GM12878 (cell line): ENCODE data around the gene PDGFD. TPM values are rescaled to one million over a fixed set of nuclear protein-coding genes. Genes with fewer than 3 reads are reported as not detected.

Experiments used
- ATAC-seq: fragments of 200-7000 bp; cut with Tn5 transposase; 3 replicates; pipeline ENCODE4 v1.9.1; 2020; ENCODE audit warnings: mild to moderate bottlenecking, moderate library complexity
- BruUV-seq: library from RNA; stranded (reverse); fragments of 400-500 nt; replicated peaks from 2 replicates; lab custom pipeline; 2021; lab: Mats Ljungman, UMichigan
- CTCF ChIA-PET: fragments of 300-600 bp; sonication (Branson Sonifier 250); formaldehyde crosslinking; extraction: SDS; loops from one replicate; lab custom pipeline; 2021; ENCODE audit warnings: inconsistent platforms; lab: Yijun Ruan, JAX
- POLR2A ChIA-PET: fragments of 350-600 bp; formaldehyde crosslinking; extraction: SDS; loops from one replicate; lab custom pipeline; 2021; ENCODE audit warnings: inconsistent platforms; lab: Charles Lee
- RAD21 ChIA-PET: fragments of 300-600 bp; sonication (Branson Sonifier 250); formaldehyde crosslinking; loops from one replicate; lab custom pipeline; 2023; ENCODE audit warnings: antibody characterized with exemption; ENCODE audit not compliant: unreplicated experiment; lab: Charles Lee
- SMC1A ChIA-PET: fragments of 300-600 bp; sonication (Branson Sonifier 250); formaldehyde crosslinking; loops from one replicate; lab custom pipeline; 2023; ENCODE audit not compliant: unreplicated experiment, uncharacterized antibody; lab: Charles Lee
- DNase-seq: peaks from one replicate; pipeline ENCODE4 v3.0.0-alpha.2; 2011; ENCODE audit warnings: low read depth, low spot score
- FAIRE-seq: peaks from 3 replicates; lab custom pipeline; 2011; peaks lifted over from hg19 to GRCh38; lab: Jason Lieb, UNC
- H2AFZ ChIP-seq: 2 replicates; pipeline ENCODE4 v1.6.0; 2011; ENCODE audit warnings: low read depth, low read length, control low read depth; ENCODE audit not compliant: control insufficient read depth
- H3K27ac ChIP-seq: 2 replicates; pipeline ENCODE4 v1.5.1; 2011; ENCODE audit warnings: control low read depth; ENCODE audit not compliant: control insufficient read depth, insufficient read depth
- H3K27me3 ChIP-seq, 2 experiments: replicated peaks in 1 of 2; 2 replicates each; pipeline versions ENCODE4 v1.6.0 to v1.6.1; 2011; ENCODE audit warnings: low read length in 1 of 2; ENCODE audit not compliant: control insufficient read depth in 2 of 2, insufficient read depth in 2 of 2
- H3K36me3 ChIP-seq, 2 experiments: 2 replicates each; pipeline ENCODE4 v1.5.1; 2011; ENCODE audit warnings: low read length in 1 of 2; ENCODE audit not compliant: control insufficient read depth in 2 of 2, insufficient read depth in 2 of 2
- H3K4me1 ChIP-seq: 2 replicates; pipeline ENCODE4 v1.6.1; 2011; ENCODE audit warnings: mild to moderate bottlenecking, low read length, moderate library complexity, mixed read lengths; ENCODE audit not compliant: control insufficient read depth, insufficient read depth
- H3K4me2 ChIP-seq: 2 replicates; pipeline ENCODE4 v1.6.0; 2011; ENCODE audit warnings: control low read depth; ENCODE audit not compliant: control insufficient read depth, insufficient read depth
- H3K4me3 ChIP-seq: fragments of 200-600 bp; sonication (generic); 2 replicates; pipeline ENCODE4 v1.5.1; 2016
- H3K79me2 ChIP-seq: 2 replicates; pipeline ENCODE4 v1.6.0; 2011; ENCODE audit warnings: low read length; ENCODE audit not compliant: control insufficient read depth, insufficient read depth
- H3K9ac ChIP-seq: 2 replicates; pipeline ENCODE4 v1.8.0; 2011; ENCODE audit warnings: low read length, control low read depth, mixed read lengths; ENCODE audit not compliant: control insufficient read depth, insufficient read depth
- H3K9me3 ChIP-seq: replicated peaks from 3 replicates; pipeline ENCODE4 v1.5.1; 2011; ENCODE audit warnings: mild to moderate bottlenecking, low read length; ENCODE audit not compliant: control insufficient read depth, insufficient read depth
- H4K20me1 ChIP-seq: 2 replicates; pipeline ENCODE4 v1.6.0; 2011; ENCODE audit not compliant: control insufficient read depth, insufficient read depth
- ATF7 ChIP-seq: fragments of 450-650 bp; IDR thresholded peaks from 2 replicates; pipeline ENCODE4 v1.6.1; 2016; ENCODE audit warnings: low read depth, mild to moderate bottlenecking
- BCL11A ChIP-seq: IDR thresholded peaks from 2 replicates; pipeline ENCODE4 v1.6.1; 2011; ENCODE audit warnings: low read depth, low read length
- CBFB ChIP-seq: IDR thresholded peaks from 2 replicates; pipeline ENCODE4 v1.6.1; 2016; ENCODE audit warnings: antibody characterized with exemption, low read depth
- E4F1 ChIP-seq: fragments of 450-650 bp; IDR thresholded peaks from 2 replicates; pipeline ENCODE4 v1.6.1; 2018; ENCODE audit warnings: borderline replicate concordance, mild to moderate bottlenecking; ENCODE audit not compliant: partially characterized antibody
- EGR1 ChIP-seq, 2 experiments: IDR thresholded peaks; 1 replicate in 1 of 2; 2 replicates in 1 of 2; pipeline ENCODE4 v1.6.1; 2011 to 2012; ENCODE audit warnings: low read depth in 2 of 2, low read length in 2 of 2, borderline replicate concordance in 1 of 2, mild to moderate bottlenecking in 1 of 2, moderate library complexity in 1 of 2
- IRF3 ChIP-seq: fragments of 450-650 bp; IDR thresholded peaks from 2 replicates; pipeline ENCODE4 v1.6.1; 2014; ENCODE audit warnings: mild to moderate bottlenecking
- JUND ChIP-seq: IDR thresholded peaks from 2 replicates; pipeline ENCODE4 v1.6.1; 2012; ENCODE audit warnings: low read depth, mild to moderate bottlenecking, low read length, improper control_type of control experiment, moderate library complexity
- KLF5 ChIP-seq: fragments of 450-650 bp; IDR thresholded peaks from 2 replicates; pipeline ENCODE4 v1.6.1; 2014; ENCODE audit warnings: mild to moderate bottlenecking; ENCODE audit not compliant: partially characterized antibody
- MYC ChIP-seq: IDR thresholded peaks from 2 replicates; pipeline ENCODE4 v1.6.1; 2011; ENCODE audit warnings: mild to moderate bottlenecking, low read length, moderate library complexity, inconsistent platforms; ENCODE audit not compliant: insufficient read depth, insufficient replicate concordance, insufficient read length, severe bottlenecking
- NR2C2 ChIP-seq: IDR thresholded peaks from 2 replicates; pipeline ENCODE4 v1.6.1; 2011; ENCODE audit warnings: borderline replicate concordance, low read depth; ENCODE audit not compliant: control insufficient read depth, insufficient read length
- PAX8 ChIP-seq: fragments of 450-650 bp; IDR thresholded peaks from 2 replicates; pipeline ENCODE4 v1.6.1; 2017; ENCODE audit warnings: mild to moderate bottlenecking, moderate library complexity
- RB1 ChIP-seq: fragments of 450-650 bp; formaldehyde crosslinking; IDR thresholded peaks from 2 replicates; pipeline ENCODE4 v1.6.1; 2017; ENCODE audit warnings: mild to moderate bottlenecking, borderline replicate concordance
- RUNX3 ChIP-seq: IDR thresholded peaks from 2 replicates; pipeline ENCODE4 v1.6.1; 2012; ENCODE audit warnings: low read length, inconsistent platforms
- SMAD1 ChIP-seq: fragments of 450-650 bp; IDR thresholded peaks from 2 replicates; pipeline ENCODE4 v1.6.1; 2018; ENCODE audit warnings: mild to moderate bottlenecking, low read depth; ENCODE audit not compliant: partially characterized antibody
- SUPT20H ChIP-seq: IDR thresholded peaks from 2 replicates; pipeline ENCODE4 v1.6.1; 2011; ENCODE audit warnings: low read depth, mild to moderate bottlenecking, low read length, moderate library complexity, borderline replicate concordance; ENCODE audit not compliant: control insufficient read depth
- ZNF24 ChIP-seq: fragments of 450-650 bp; IDR thresholded peaks from 2 replicates; pipeline ENCODE4 v1.6.1; 2017; ENCODE audit warnings: antibody characterized with exemption, mild to moderate bottlenecking
- ZSCAN29 ChIP-seq: fragments of 450-650 bp; IDR thresholded peaks from 2 replicates; pipeline ENCODE4 v1.6.1; 2017; ENCODE audit warnings: mild to moderate bottlenecking, moderate library complexity
- WGBS: methylation state at CpG from one replicate; pipeline ENCODE4 v1.1.6; 2016; ENCODE audit warnings: low lambda C conversion rate; ENCODE audit not compliant: insufficient replicate concordance, insufficient coverage; ENCODE audit errors: missing lambda C conversion rate; 5-methylcytosine and 5-hydroxymethylcytosine counted together
- in situ Hi-C: fragments of 300-500 bp; cut with MboI; formaldehyde crosslinking; loops from 9 replicates; pipeline ENCODE4 v1.14.3; 2018; ENCODE audit warnings: mixed read lengths
- intact Hi-C: fragments of 100-400 bp; cut with micrococcal nuclease; formaldehyde crosslinking; loops from one replicate; pipeline ENCODE4 v1.14.2; 2022; ENCODE audit not compliant: unreplicated experiment
- polyA plus RNA-seq, 11 experiments: library from polyadenylated mRNA; depleted of rRNA in 4 of 11; unstranded in 6 of 11; stranded (reverse) in 5 of 11; fragments of >200 nt; fragmentation: Nextera tagmentation in 4 of 11; fragmentation: Illumina TruSeq in 1 of 11; extraction: Ambion mirVana in 4 of 11; extraction: Trizol in 1 of 11; gene quantifications; 1 replicate in 1 of 11; 2 replicates in 10 of 11; pipeline versions ENCODE4 v1.2.1 to v1.2.3, GENCODE V29; 2011 to 2016; ENCODE audit warnings: inconsistent platforms in 2 of 11, missing spikeins in 2 of 11, low read depth in 1 of 11
- total RNA-seq, 4 experiments: library from RNA; depleted of rRNA in 3 of 4; stranded (reverse); fragments of >200 nt in 3 of 4; fragmentation: Illumina TruSeq in 1 of 4; extraction: Trizol in 1 of 4; gene quantifications; 2 replicates each; pipeline versions ENCODE4 v1.2.1 to v1.2.3, GENCODE V29; 2013 to 2021

The PDGFD gene
- total and polyA plus RNA-seq, 10 of the 15 experiments (the other 5 are each of a cell fraction or from before 2014, with no cell fraction given) = 0.05 to 0.13 TPM; not detected in 8

GRCh38 chr11:104046331-104046730, 117.6 kb downstream of the PDGFD start:
- Histone ChIP-seq H3K79me2 (no peaks in the 10 kb centered on the region), H3K27ac (no peak overlapping the region), H4K20me1 (no peaks in the 10 kb centered on the region), H3K36me3 (no peaks in the 10 kb centered on the region), H3K4me2 (no peak overlapping the region), H3K4me3 (no peak overlapping the region), H2AFZ (no peak overlapping the region), H3K9me3 (no peaks in the 10 kb centered on the region), H3K9ac (no peak overlapping the region), H3K4me1 (no peaks in the 10 kb centered on the region), H3K27me3 (no peaks in the 10 kb centered on the region)
- TF ChIP-seq BCL11A (no peak), EGR1 (IDR thresholded peaks at IDR 0.05; ENCODE audit: borderline replicate concordance in 1 of 2, low read depth in 2 of 2, low read length in 2 of 2) (no peak), SMAD1 (no peak), ATF7 (no peak), MYC (no peak), ZSCAN29 (no peak), KLF5 (no peak), ZNF24 (no peak), IRF3 (no peak), SUPT20H (no peak), PAX8 (no peak), CBFB (no peak), RB1 (no peak), E4F1 (no peak), NR2C2 (no peak), RUNX3 (no peak), JUND (no peak)
- WGBS = 98% methylated on average over 2 of the region's 2 CpGs
- in situ Hi-C loops = no loop called here
- POLR2A ChIA-PET = no interaction called here
- ATAC-seq (no peak), FAIRE-seq (no peak), DNase-seq (no peak)
- SMC1A ChIA-PET = no interaction called here
- RAD21 ChIA-PET = no interaction called here
- CTCF ChIA-PET = no interaction called here
- intact Hi-C loops = no loop called here
- no TSS peak for BruUV-seq
